GM19455 (cell line): Measurements from ENCODE around the gene GCSAM.

Experiments
- ATAC-seq: cut with Tn5 transposase; IDR thresholded peaks from one replicate; pipeline ENCODE4 v1.9.1; 2021; ENCODE audit not compliant: unreplicated experiment

The GCSAM gene

GRCh38 chr3:112132975-112133448 is at the start of gene GCSAM:
Gene GCSAM (minus strand): TSS chr3:112133248. CDS start chr3:112133120, 128 bp downstream.
- ATAC-seq, result peak; percentile 72

- no peak for ATAC-seq
These were observed 42.6 kb upstream of the GCSAM start for GRCh38 chr3:112175646-112176045.

GRCh38 chr3:112175037-112175436 is 42.0 kb upstream of the GCSAM start:
- ATAC-seq, result no peak

GRCh38 chr3:112171144-112171543 is 38.1 kb upstream of the GCSAM start:
- ATAC-seq, result no peak

- ATAC-seq, result no peak
These were observed 37.0 kb upstream of the GCSAM start for GRCh38 chr3:112170046-112170445.

GRCh38 chr3:112167758-112168157 is 34.7 kb upstream of the GCSAM start:
- no peak for ATAC-seq

GRCh38 chr3:112149136-112149535 is 16.1 kb upstream of the GCSAM start:
- no peak for ATAC-seq

- ATAC-seq, result no peak
These were observed 10.6 kb upstream of the GCSAM start for GRCh38 chr3:112143689-112144088.

GRCh38 chr3:112143251-112143650 is 10.2 kb upstream of the GCSAM start:
- no peak for ATAC-seq

- no peak for ATAC-seq
These were observed 8.2 kb upstream of the GCSAM start for GRCh38 chr3:112141293-112141692.

- no peak for ATAC-seq
These were observed 7.5 kb upstream of the GCSAM start for GRCh38 chr3:112140584-112140983.

- no peak for ATAC-seq
These were observed 5.3 kb upstream of the GCSAM start for GRCh38 chr3:112138219-112138969.

GRCh38 chr3:112137781-112138180 is 4.7 kb upstream of the GCSAM start:
- ATAC-seq, result no peak

GRCh38 chr3:112136959-112137693 is 4.1 kb upstream of the GCSAM start:
- peak; percentile 36 for ATAC-seq

- ATAC-seq, result no peak
These were observed 3.0 kb upstream of the GCSAM start for GRCh38 chr3:112136046-112136445.

GRCh38 chr3:112134335-112135124 is 1.5 kb upstream of the GCSAM start:
- no peak for ATAC-seq

GRCh38 chr3:112133626-112134334 is 732 bp upstream of the GCSAM start:
- no peak for ATAC-seq

GRCh38 chr3:112132554-112132953 is 494 bp downstream of the GCSAM start:
- no peak for ATAC-seq

GRCh38 chr3:112132088-112132487 is 960 bp downstream of the GCSAM start:
- ATAC-seq, result no peak

- ATAC-seq, result no peak
These were observed 1.9 kb downstream of the GCSAM start for GRCh38 chr3:112131111-112131510.

GRCh38 chr3:112130638-112130993 is 2.4 kb downstream of the GCSAM start:
- ATAC-seq, result no peak
